Esophagus muscularis mucosa (tissue), 4 donors: ENCODE data around the gene PRR20G. TPM values are rescaled to one million over a fixed set of nuclear protein-coding genes. Genes with fewer than 3 reads are reported as not detected.

Experiments
- DNase-seq: peaks from one replicate; pipeline ENCODE4 v3.0.0-alpha.2; 2017; ENCODE audit errors: extremely low spot score
- H3K27ac ChIP-seq, 4 donors: fragments of 200-600 bp; sonication (generic); replicated peaks in 1 of 4; 1 replicate in 3 of 4; 2 replicates in 1 of 4; pipeline ENCODE4 v1.5.1; 2016 to 2019; ENCODE audit warnings: mild to moderate bottlenecking in 1 of 4
- H3K27me3 ChIP-seq, 4 donors: fragments of 200-600 bp; sonication (generic); one replicate each; pipeline versions ENCODE4 v1.5.1 to v1.6.0; 2016 to 2019
- H3K36me3 ChIP-seq, 4 donors: fragments of 200-600 bp; sonication (generic); one replicate each; pipeline ENCODE4 v1.5.1; 2016 to 2019
- H3K4me1 ChIP-seq, 4 donors: fragments of 200-600 bp; sonication (generic); one replicate each; pipeline ENCODE4 v1.5.1; 2016 to 2019
- H3K4me3 ChIP-seq, 4 donors: fragments of 200-600 bp; sonication (generic); 1 replicate in 2 of 4; 2 replicates in 2 of 4; pipeline ENCODE4 v1.5.1; 2016 to 2019; ENCODE audit warnings: mild to moderate bottlenecking in 4 of 4, moderate library complexity in 1 of 4
- H3K9me3 ChIP-seq, 4 donors: fragments of 200-600 bp; sonication (generic); 1 replicate in 3 of 4; 2 replicates in 1 of 4; pipeline ENCODE4 v1.5.1; 2016 to 2019
- CTCF ChIP-seq, 3 experiments: fragments of 200-600 bp in 2 of 3; fragments of 450-650 bp in 1 of 3; sonication (generic) in 2 of 3; IDR thresholded peaks; one replicate each; pipeline ENCODE4 v1.5.1; 2017 to 2019; ENCODE audit warnings: antibody characterized with exemption in 3 of 3, mild to moderate bottlenecking in 2 of 3, moderate library complexity in 1 of 3
- EP300 ChIP-seq: sonication (generic); formaldehyde crosslinking; IDR thresholded peaks from one replicate; pipeline ENCODE4 v1.6.1; 2017; ENCODE audit warnings: antibody characterized with exemption
- POLR2A ChIP-seq: fragments of 450-650 bp; IDR thresholded peaks from one replicate; pipeline ENCODE4 v1.6.1; 2017; ENCODE audit warnings: antibody characterized with exemption, moderate library complexity, mild to moderate bottlenecking, low read depth
- POLR2AphosphoS5 ChIP-seq, 2 donors: sonication (generic); formaldehyde crosslinking; IDR thresholded peaks; one replicate each; pipeline ENCODE4 v1.6.1; 2017; ENCODE audit warnings: antibody characterized with exemption in 2 of 2
- WGBS: methylation state at CpG from one replicate; pipeline ENCODE4 v1.1.5; 2018; 5-methylcytosine and 5-hydroxymethylcytosine counted together
- intact Hi-C: fragments of 100-400 bp; cut with DNase I; formaldehyde crosslinking; loops from one replicate; pipeline ENCODE4 v1.15.1; 2023
- total RNA-seq, 4 donors: library from RNA; depleted of rRNA; stranded (reverse); fragments of >200 nt; gene quantifications; one replicate each; pipeline versions ENCODE4 v1.1.0 to v1.2.1, GENCODE V29; 2016

PRR20G gene
- total RNA-seq, result not detected

- WGBS, result 90% methylated on average over 16 of the region's 17 CpGs
Measured at GRCh38 chr3:127287840-127288239, at the start of gene PRR20G. Gene PRR20G, minus strand, starts transcription at chr3:127288046. Its CDS starts 681 bp downstream, at chr3:127287365.

GRCh38 chr3:127337001-127337400, 49.2 kb upstream of the PRR20G start:
- Histone ChIP-seq H3K27me3 (peaks cover 0 to 68% (median 21%) of the 10 kb centered on the region in 4 donors), H3K4me3 (no peak overlapping the region), H3K27ac (no peak overlapping the region), H3K4me1 (peaks cover 0 to 9% (median 3%) of the 10 kb centered on the region in 4 donors), H3K9me3 (peaks cover 0 to 16% (median 13%) of the 10 kb centered on the region in 4 donors), H3K36me3 (no peaks in the 10 kb centered on the region)
- intact Hi-C loops, result no loop called here
- peak; percentile 77 for DNase-seq
- no peak for TF ChIP-seq POLR2AphosphoS5 (IDR thresholded peaks at IDR 0.05)
- 93% methylated on average over 7 of the region's 7 CpGs for WGBS

More at GRCh38 chr3:127287840-127288239, at the start of gene PRR20G:
- no peaks in the 10 kb centered on the region for H3K9me3 ChIP-seq
- no peaks in the 10 kb centered on the region for H3K36me3 ChIP-seq
- intact Hi-C loops, result no loop called here
- no peak within 1 kb of the TSS for H3K4me3 ChIP-seq
- H3K27ac ChIP-seq, result no peak within 1 kb of the TSS
- DNase-seq, result no peak
- TF ChIP-seq POLR2A, result no peak
- no peak for TF ChIP-seq CTCF (IDR thresholded peaks at IDR 0.05)
- no peak for TF ChIP-seq EP300
- TF ChIP-seq POLR2AphosphoS5 (IDR thresholded peaks at IDR 0.05), result no peak
- no peaks in the 10 kb centered on the region for H3K27me3 ChIP-seq
- H3K4me1 ChIP-seq, result no peaks in the 10 kb centered on the region

GRCh38 chr3:127336101-127336500, 48.3 kb upstream of the PRR20G start:
- Histone ChIP-seq H3K4me3 (no peak overlapping the region), H3K27me3 (peaks cover 0 to 59% (median 21%) of the 10 kb centered on the region in 4 donors), H3K4me1 (peaks cover 0 to 9% (median 3%) of the 10 kb centered on the region in 4 donors), H3K27ac (no peak overlapping the region), H3K9me3 (peaks cover 0 to 25% (median 21%) of the 10 kb centered on the region in 4 donors), H3K36me3 (no peaks in the 10 kb centered on the region)
- WGBS, result 79% methylated on average over 5 of the region's 5 CpGs
- no peak for TF ChIP-seq POLR2AphosphoS5 (IDR thresholded peaks at IDR 0.05)
- no peak for TF ChIP-seq CTCF (IDR thresholded peaks at IDR 0.05)
- no peak for TF ChIP-seq EP300
- TF ChIP-seq POLR2A, result no peak
- peak; percentile 68 for DNase-seq
- intact Hi-C loops, result no loop called here

- peaks cover 0 to 14% (median 1%) of the 10 kb centered on the region in 4 donors for H3K27me3 ChIP-seq
- H3K9me3 ChIP-seq, result peaks cover 0 to 46% (median 38%) of the 10 kb centered on the region in 4 donors
- no peaks in the 10 kb centered on the region for H3K36me3 ChIP-seq
- 73% methylated on average over 2 of the region's 2 CpGs for WGBS
- H3K4me3 ChIP-seq, result no peak overlapping the region
- H3K27ac ChIP-seq, result no peak overlapping the region
- intact Hi-C loops, result no loop called here
- no peak for TF ChIP-seq EP300
- no peak for TF ChIP-seq POLR2A
- no peak for TF ChIP-seq POLR2AphosphoS5 (IDR thresholded peaks at IDR 0.05)
- no peak for TF ChIP-seq CTCF (IDR thresholded peaks at IDR 0.05)
- H3K4me1 ChIP-seq, result no peaks in the 10 kb centered on the region
- no peak for DNase-seq
Measured at GRCh38 chr3:127330385-127330784, 42.5 kb upstream of the PRR20G start.

GRCh38 chr3:127329631-127330285, 41.9 kb upstream of the PRR20G start:
- no peak for TF ChIP-seq POLR2AphosphoS5 (IDR thresholded peaks at IDR 0.05)
- Histone ChIP-seq H3K36me3 (no peaks in the 10 kb centered on the region), H3K27me3 (peaks cover 0 to 12% (median 0%) of the 10 kb centered on the region in 4 donors), H3K27ac (no peak overlapping the region), H3K4me3 (no peak overlapping the region), H3K4me1 (no peaks in the 10 kb centered on the region), H3K9me3 (peaks cover 0 to 45% (median 36%) of the 10 kb centered on the region in 4 donors)
- intact Hi-C loops, result no loop called here
- WGBS, result 73% methylated on average over 2 of the region's 2 CpGs
- DNase-seq, result peak; percentile 50

- Histone ChIP-seq H3K4me1 (no peaks in the 10 kb centered on the region), H3K36me3 (no peaks in the 10 kb centered on the region), H3K27ac (no peak overlapping the region), H3K27me3 (peaks cover 0 to 21% (median 0%) of the 10 kb centered on the region in 4 donors), H3K9me3 (peaks cover 0 to 32% (median 25%) of the 10 kb centered on the region in 4 donors), H3K4me3 (no peak overlapping the region)
- peak; percentile 24 for DNase-seq
- intact Hi-C loops, result no loop called here
- TF ChIP-seq POLR2A (no peak), CTCF (IDR thresholded peaks at IDR 0.05) (no peak), POLR2AphosphoS5 (IDR thresholded peaks at IDR 0.05) (no peak), EP300 (no peak)
Measured at GRCh38 chr3:127328421-127328820, 40.6 kb upstream of the PRR20G start.
